ENCODE measurements around the gene DCANP1.

Gene DCANP1

GRCh38 chr5:135402031-135402430 is 45.1 kb downstream of the DCANP1 start:
- TF ChIP-seq, protein P1, sequence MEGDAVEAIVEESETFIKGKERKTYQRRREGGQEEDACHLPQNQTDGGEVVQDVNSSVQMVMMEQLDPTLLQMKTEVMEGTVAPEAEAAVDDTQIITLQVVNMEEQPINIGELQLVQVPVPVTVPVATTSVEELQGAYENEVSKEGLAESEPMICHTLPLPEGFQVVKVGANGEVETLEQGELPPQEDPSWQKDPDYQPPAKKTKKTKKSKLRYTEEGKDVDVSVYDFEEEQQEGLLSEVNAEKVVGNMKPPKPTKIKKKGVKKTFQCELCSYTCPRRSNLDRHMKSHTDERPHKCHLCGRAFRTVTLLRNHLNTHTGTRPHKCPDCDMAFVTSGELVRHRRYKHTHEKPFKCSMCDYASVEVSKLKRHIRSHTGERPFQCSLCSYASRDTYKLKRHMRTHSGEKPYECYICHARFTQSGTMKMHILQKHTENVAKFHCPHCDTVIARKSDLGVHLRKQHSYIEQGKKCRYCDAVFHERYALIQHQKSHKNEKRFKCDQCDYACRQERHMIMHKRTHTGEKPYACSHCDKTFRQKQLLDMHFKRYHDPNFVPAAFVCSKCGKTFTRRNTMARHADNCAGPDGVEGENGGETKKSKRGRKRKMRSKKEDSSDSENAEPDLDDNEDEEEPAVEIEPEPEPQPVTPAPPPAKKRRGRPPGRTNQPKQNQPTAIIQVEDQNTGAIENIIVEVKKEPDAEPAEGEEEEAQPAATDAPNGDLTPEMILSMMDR (IDR thresholded peaks at IDR 0.05; ENCODE audit: low read depth, low read length) = no peak

DNA sequence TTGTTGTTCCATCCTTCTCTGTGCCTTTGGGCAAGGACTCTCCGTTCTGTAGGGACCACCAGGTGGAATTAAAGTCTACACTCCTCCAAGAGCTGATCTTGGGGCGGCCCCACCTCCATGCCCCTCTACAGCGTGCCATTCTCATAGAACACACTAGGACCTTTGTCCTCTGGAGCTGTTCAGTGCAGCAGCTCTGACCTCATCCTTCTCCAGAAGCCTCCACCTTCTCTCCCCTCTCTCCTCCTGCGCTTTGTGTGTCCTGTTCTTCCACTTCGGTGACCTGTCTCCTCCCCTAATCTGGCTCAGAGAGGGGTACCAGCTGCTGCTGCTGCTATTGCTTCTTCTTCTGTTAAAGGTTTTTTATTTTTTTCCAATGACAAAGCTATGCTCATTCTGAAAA is 46.3 kb downstream of the DCANP1 start:
- TF ChIP-seq, protein P1 (IDR thresholded peaks at IDR 0.05; ENCODE audit: low read depth, low read length) = no peak
- H3K4me3 ChIP-seq (ENCODE audit: low read depth, low read length) = no peak overlapping the region

More at GRCh38 chr5:135402031-135402430, 45.1 kb downstream of the DCANP1 start:
- no peak overlapping the region for H3K4me3 ChIP-seq (ENCODE audit: low read depth, low read length)

GRCh38 chr5:135399794-135400542 is 47.2 kb downstream of the DCANP1 start:
- TF ChIP-seq, protein P1 (IDR thresholded peaks at IDR 0.05; ENCODE audit: low read depth, low read length) = no peak
- H3K4me3 ChIP-seq (ENCODE audit: low read depth, low read length) = peak overlapping the region; percentile 84

GRCh38 chr5:135398855-135399793 is 48.0 kb downstream of the DCANP1 start, which contains the start of gene MACROH2A1:
Gene MACROH2A1 (minus strand): TSS chr5:135399231. CDS start chr5:135389093, 10,138 bp downstream.
- TF ChIP-seq, protein P1 (IDR thresholded peaks at IDR 0.05; ENCODE audit: low read depth, low read length) = no peak
- peak within 1 kb of the TSS; percentile 84 for H3K4me3 ChIP-seq (ENCODE audit: low read depth, low read length)

- TF ChIP-seq, protein P1 (IDR thresholded peaks at IDR 0.05; ENCODE audit: low read depth, low read length) = no peak
- H3K4me3 ChIP-seq (ENCODE audit: low read depth, low read length) = peak overlapping the region; percentile 84
Measured at GRCh38 chr5:135398160-135398854, 48.8 kb downstream of the DCANP1 start.

DNA sequence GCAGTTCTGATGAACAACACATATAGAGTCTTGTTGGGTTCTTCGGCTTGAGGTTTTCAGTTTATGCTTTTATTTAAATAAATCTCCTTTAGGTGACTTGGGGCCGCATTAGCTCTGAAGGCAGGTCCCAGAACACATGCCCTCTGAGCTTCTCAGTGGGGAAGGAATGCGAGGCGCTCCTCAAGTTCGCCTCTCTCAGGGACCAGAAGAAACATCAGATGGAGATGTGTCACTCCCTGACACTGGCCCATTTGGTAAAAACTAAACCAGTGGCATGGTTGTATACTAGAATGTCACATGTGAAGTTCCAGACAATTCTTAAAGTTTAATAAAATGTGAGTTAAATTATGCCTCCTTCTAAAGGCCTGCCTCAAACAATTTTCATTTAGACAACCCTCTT is 50.1 kb downstream of the DCANP1 start:
- TF ChIP-seq, protein P1 (IDR thresholded peaks at IDR 0.05; ENCODE audit: low read depth, low read length) = no peak
- no peak overlapping the region; the same call in 1 of the 2 replicates for H3K4me3 ChIP-seq (ENCODE audit: low read depth, low read length)
